Measurements from ENCODE around the gene RGS14.

DNA sequence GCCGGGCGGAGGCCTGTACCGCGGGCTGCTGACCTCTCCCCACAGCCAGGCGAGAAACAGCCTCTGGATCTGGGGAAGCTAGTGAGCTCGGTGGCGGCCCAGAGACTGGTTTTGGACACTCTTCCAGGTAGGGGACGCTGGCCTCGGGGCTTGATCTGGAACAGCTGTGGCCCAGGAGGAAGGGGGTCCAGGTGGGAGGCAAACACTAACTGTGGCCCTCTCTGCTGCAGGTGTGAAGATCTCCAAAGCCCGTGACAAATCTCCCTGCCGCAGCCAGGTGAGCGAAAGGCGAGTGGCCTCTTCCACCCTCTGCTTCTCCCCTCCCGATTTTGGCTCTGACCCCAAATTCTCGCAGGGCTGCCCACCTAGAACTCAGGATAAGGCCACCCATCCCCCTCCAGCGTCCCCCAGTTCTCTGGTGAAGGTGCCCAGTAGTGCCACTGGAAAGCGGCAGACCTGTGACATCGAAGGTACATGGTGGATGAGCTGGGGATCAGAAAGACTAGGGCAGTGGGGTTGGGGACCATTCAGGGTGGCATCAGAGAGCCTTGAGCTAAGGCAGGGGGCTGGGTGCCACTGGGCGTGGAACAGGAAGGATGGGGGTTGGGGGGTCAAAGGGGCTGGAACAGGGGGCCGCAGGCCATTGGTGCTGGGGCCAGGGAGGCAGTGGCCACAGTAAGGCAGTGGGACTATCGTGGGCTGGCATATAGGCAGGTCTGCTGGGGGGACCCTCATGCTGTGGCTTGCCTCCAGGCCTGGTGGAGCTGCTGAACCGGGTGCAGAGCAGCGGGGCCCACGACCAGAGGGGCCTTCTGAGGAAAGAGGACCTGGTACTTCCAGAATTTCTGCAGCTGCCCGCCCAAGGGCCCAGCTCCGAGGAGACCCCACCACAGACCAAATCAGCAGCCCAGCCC, 13.7 kb downstream of the RGS14 start:
- TF ChIP-seq, protein P1, sequence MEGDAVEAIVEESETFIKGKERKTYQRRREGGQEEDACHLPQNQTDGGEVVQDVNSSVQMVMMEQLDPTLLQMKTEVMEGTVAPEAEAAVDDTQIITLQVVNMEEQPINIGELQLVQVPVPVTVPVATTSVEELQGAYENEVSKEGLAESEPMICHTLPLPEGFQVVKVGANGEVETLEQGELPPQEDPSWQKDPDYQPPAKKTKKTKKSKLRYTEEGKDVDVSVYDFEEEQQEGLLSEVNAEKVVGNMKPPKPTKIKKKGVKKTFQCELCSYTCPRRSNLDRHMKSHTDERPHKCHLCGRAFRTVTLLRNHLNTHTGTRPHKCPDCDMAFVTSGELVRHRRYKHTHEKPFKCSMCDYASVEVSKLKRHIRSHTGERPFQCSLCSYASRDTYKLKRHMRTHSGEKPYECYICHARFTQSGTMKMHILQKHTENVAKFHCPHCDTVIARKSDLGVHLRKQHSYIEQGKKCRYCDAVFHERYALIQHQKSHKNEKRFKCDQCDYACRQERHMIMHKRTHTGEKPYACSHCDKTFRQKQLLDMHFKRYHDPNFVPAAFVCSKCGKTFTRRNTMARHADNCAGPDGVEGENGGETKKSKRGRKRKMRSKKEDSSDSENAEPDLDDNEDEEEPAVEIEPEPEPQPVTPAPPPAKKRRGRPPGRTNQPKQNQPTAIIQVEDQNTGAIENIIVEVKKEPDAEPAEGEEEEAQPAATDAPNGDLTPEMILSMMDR (IDR thresholded peaks at IDR 0.05; ENCODE audit: low read length) = no peak
- TF ChIP-seq EZH2phosphoT487 (IDR thresholded peaks at IDR 0.05; ENCODE audit: low read length) (no peak), EZH2 (optimal IDR thresholded peaks at IDR 0.05; ENCODE audit: low read depth, low read length) (no peak)

Data from MM.1S (cell line).